ENCODE results near the gene MTERF2. TPM values are rescaled to one million over a fixed set of nuclear protein-coding genes. Genes with fewer than 3 reads are reported as not detected.

MTERF2 gene
- total and polyA plus RNA-seq, 2 donors (not counting 3 experiments of a cell fraction or from before 2014, with no cell fraction given), result 3.4 to 9.6 TPM

- no peak overlapping the region for H3K9ac ChIP-seq (replicated peaks; ENCODE audit: extremely low read depth, insufficient read depth, low read length)
- no peaks in the 10 kb centered on the region for H3K79me2 ChIP-seq (ENCODE audit: control insufficient read depth, insufficient read depth, low read length)
- peaks cover 2 to 3% of the 10 kb centered on the region in 2 experiments for H3K36me3 ChIP-seq (ENCODE audit: control insufficient read depth in 2 of 2, extremely low read depth in 1 of 2, insufficient read depth in 2 of 2, low read length in 2 of 2)
- peaks cover 14% of the 10 kb centered on the region for H3K4me1 ChIP-seq (ENCODE audit: control insufficient read depth, extremely low read depth, insufficient read depth, low read length)
- intact Hi-C loops (cut with micrococcal nuclease) (no loop called here), dilution Hi-C loops (cut with MboI; ENCODE audit: extremely low pct_ligation_motif_present, low sequenced_read_pairs) (no loop called here)
- H3K9me1 ChIP-seq (replicated peaks; ENCODE audit: control insufficient read depth, extremely low read depth, insufficient read depth, low read length), result no peaks in the 10 kb centered on the region
- no peak overlapping the region for H3K4me3 ChIP-seq (replicated peaks in 1 of 3; ENCODE audit: insufficient read depth in 1 of 3, low read depth in 1 of 3, low read length in 3 of 3)
- H3K4me2 ChIP-seq (ENCODE audit: insufficient read depth, low read length), result no peak overlapping the region
- ChIA-PET CTCF (no interaction called here), POLR2A (no interaction called here)
- H3K9me3 ChIP-seq (replicated peaks; ENCODE audit: control insufficient read depth, insufficient read depth, low read length), result no peaks in the 10 kb centered on the region
- no peaks in the 10 kb centered on the region for H3K27me3 ChIP-seq (ENCODE audit: control insufficient read depth in 2 of 2, insufficient read depth in 2 of 2, low read length in 2 of 2)
- H4K20me1 ChIP-seq (replicated peaks; ENCODE audit: control insufficient read depth, extremely low read depth, insufficient read depth, low read length), result peaks cover under 1% of the 10 kb centered on the region
- H2AFZ ChIP-seq (ENCODE audit: low read depth, low read length), result no peak overlapping the region
- no peak for FAIRE-seq
- no peak overlapping the region for H3K27ac ChIP-seq (ENCODE audit: insufficient read depth, low read depth, low read length)
- TF ChIP-seq MYC (IDR thresholded peaks at IDR 0.05; ENCODE audit: low read depth, low read length), result no peak
- TF ChIP-seq POLR2AphosphoS5 (IDR thresholded peaks at IDR 0.05; ENCODE audit: insufficient read depth, low read depth, low read length), result no peak
- no peak for TF ChIP-seq POLR2A (IDR thresholded peaks at IDR 0.05; ENCODE audit: low read depth, low read length)
- no peak for TF ChIP-seq EZH2 (IDR thresholded peaks at IDR 0.05; ENCODE audit: borderline replicate concordance, low read depth, low read length, severe bottlenecking)
- TF ChIP-seq JUN (IDR thresholded peaks at IDR 0.05; ENCODE audit: borderline replicate concordance, insufficient read depth, insufficient read length, low read depth), result no peak
- no peak for TF ChIP-seq GATA2 (IDR thresholded peaks at IDR 0.05; ENCODE audit: insufficient read depth, insufficient read length, low read depth, low read length)
- TF ChIP-seq FOS (IDR thresholded peaks at IDR 0.05; ENCODE audit: borderline replicate concordance, insufficient read depth, low read length), result no peak
- TF ChIP-seq CTCF (IDR thresholded peaks at IDR 0.05; ENCODE audit: extremely low read depth in 1 of 2, insufficient read depth in 1 of 2, low read depth in 1 of 2, low read length in 2 of 2), result no peak
- no peak for TF ChIP-seq MAX (IDR thresholded peaks at IDR 0.05; ENCODE audit: insufficient read depth, insufficient read length)
- no TSS peak for BruUV-seq (replicated peaks)
- DNase-seq (ENCODE audit: low read depth, low spot score), result no peak
Measured at GRCh38 chr12:106981788-106982187, 5.2 kb downstream of the MTERF2 start.
